ENCODE data around the gene NPHP4. TPM values are rescaled to one million over a fixed set of nuclear protein-coding genes. Genes with fewer than 3 reads are reported as not detected.

Gene NPHP4
- total RNA-seq, 6 experiments from 2014 or later = 5.0 to 6.8 (median 6.0) TPM

GRCh38 chr1:5910276-5910620 lies 82.0 kb downstream of the NPHP4 start:
- H3K27ac Mint-ChIP-seq = no peak overlapping the region
- TF ChIP-seq, protein P1, sequence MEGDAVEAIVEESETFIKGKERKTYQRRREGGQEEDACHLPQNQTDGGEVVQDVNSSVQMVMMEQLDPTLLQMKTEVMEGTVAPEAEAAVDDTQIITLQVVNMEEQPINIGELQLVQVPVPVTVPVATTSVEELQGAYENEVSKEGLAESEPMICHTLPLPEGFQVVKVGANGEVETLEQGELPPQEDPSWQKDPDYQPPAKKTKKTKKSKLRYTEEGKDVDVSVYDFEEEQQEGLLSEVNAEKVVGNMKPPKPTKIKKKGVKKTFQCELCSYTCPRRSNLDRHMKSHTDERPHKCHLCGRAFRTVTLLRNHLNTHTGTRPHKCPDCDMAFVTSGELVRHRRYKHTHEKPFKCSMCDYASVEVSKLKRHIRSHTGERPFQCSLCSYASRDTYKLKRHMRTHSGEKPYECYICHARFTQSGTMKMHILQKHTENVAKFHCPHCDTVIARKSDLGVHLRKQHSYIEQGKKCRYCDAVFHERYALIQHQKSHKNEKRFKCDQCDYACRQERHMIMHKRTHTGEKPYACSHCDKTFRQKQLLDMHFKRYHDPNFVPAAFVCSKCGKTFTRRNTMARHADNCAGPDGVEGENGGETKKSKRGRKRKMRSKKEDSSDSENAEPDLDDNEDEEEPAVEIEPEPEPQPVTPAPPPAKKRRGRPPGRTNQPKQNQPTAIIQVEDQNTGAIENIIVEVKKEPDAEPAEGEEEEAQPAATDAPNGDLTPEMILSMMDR (IDR thresholded peaks at IDR 0.05) = no peak
- H3K9me3 Mint-ChIP-seq = no peaks in the 10 kb centered on the region
- H3K4me3 Mint-ChIP-seq = no peak overlapping the region
- H3K36me3 Mint-ChIP-seq (ENCODE audit: low read depth) = no peaks in the 10 kb centered on the region
- DNase-seq = no peak
- peaks cover 7% of the 10 kb centered on the region for H3K4me1 Mint-ChIP-seq (ENCODE audit: low read depth)
- H3K27me3 Mint-ChIP-seq (ENCODE audit: insufficient read depth) = no peaks in the 10 kb centered on the region; the same call in 1 of the 2 replicates

- Mint-ChIP-seq H3K27ac (no peak overlapping the region), H3K4me3 (no peak overlapping the region), H3K36me3 (ENCODE audit: low read depth) (no peaks in the 10 kb centered on the region), H3K9me3 (no peaks in the 10 kb centered on the region), H3K4me1 (ENCODE audit: low read depth) (peaks cover 7% of the 10 kb centered on the region), H3K27me3 (ENCODE audit: insufficient read depth) (no peaks in the 10 kb centered on the region; the same call in 1 of the 2 replicates)
- TF ChIP-seq, protein P1 (IDR thresholded peaks at IDR 0.05) = no peak
- DNase-seq = no peak
These were observed 82.5 kb downstream of the NPHP4 start for GRCh38 chr1:5909576-5910275.

- H3K27ac Mint-ChIP-seq = no peak overlapping the region
- no peak overlapping the region for H3K4me3 Mint-ChIP-seq
- TF ChIP-seq, protein P1 (IDR thresholded peaks at IDR 0.05) = no peak
- no peaks in the 10 kb centered on the region for H3K27me3 Mint-ChIP-seq (ENCODE audit: insufficient read depth)
- H3K36me3 Mint-ChIP-seq (ENCODE audit: low read depth) = no peaks in the 10 kb centered on the region
- peaks cover 7% of the 10 kb centered on the region for H3K4me1 Mint-ChIP-seq (ENCODE audit: low read depth)
- no peak for DNase-seq
- H3K9me3 Mint-ChIP-seq = no peaks in the 10 kb centered on the region
These were observed 83.5 kb downstream of the NPHP4 start for GRCh38 chr1:5908461-5909375.

- no peaks in the 10 kb centered on the region for H3K27me3 Mint-ChIP-seq (ENCODE audit: insufficient read depth)
- H3K4me3 Mint-ChIP-seq = no peak overlapping the region
- no peaks in the 10 kb centered on the region for H3K4me1 Mint-ChIP-seq (ENCODE audit: low read depth)
- no peak for DNase-seq
- no peak overlapping the region for H3K27ac Mint-ChIP-seq
- TF ChIP-seq, protein P1 (IDR thresholded peaks at IDR 0.05) = no peak
- no peaks in the 10 kb centered on the region for H3K9me3 Mint-ChIP-seq
- no peaks in the 10 kb centered on the region for H3K36me3 Mint-ChIP-seq (ENCODE audit: low read depth)
These were observed 84.3 kb downstream of the NPHP4 start for GRCh38 chr1:5907966-5908365.

GRCh38 chr1:5907386-5907785 lies 84.8 kb downstream of the NPHP4 start:
- no peak overlapping the region for H3K4me3 Mint-ChIP-seq
- peaks cover 2% of the 10 kb centered on the region; the same call in 1 of the 2 replicates for H3K36me3 Mint-ChIP-seq (ENCODE audit: low read depth)
- no peak overlapping the region for H3K27ac Mint-ChIP-seq
- no peaks in the 10 kb centered on the region for H3K4me1 Mint-ChIP-seq (ENCODE audit: low read depth)
- H3K27me3 Mint-ChIP-seq (ENCODE audit: insufficient read depth) = no peaks in the 10 kb centered on the region
- H3K9me3 Mint-ChIP-seq = no peaks in the 10 kb centered on the region
- DNase-seq = no peak
- TF ChIP-seq, protein P1 (IDR thresholded peaks at IDR 0.05) = no peak
